ENCODE measurements around the gene CALCB.

CALCB gene

GRCh38 chr11:15075162-15075526, 1.8 kb downstream of the CALCB start:
- Histone ChIP-seq H3K9me3 (ENCODE audit: insufficient read depth, low read depth, low read length) (no peaks in the 10 kb centered on the region; the same call in 1 of the 2 replicates), H3K27me3 (ENCODE audit: insufficient read depth, low read length) (peaks cover 36% of the 10 kb centered on the region), H3K9ac (ENCODE audit: low read depth, low read length) (no peak overlapping the region), H3K36me3 (ENCODE audit: insufficient read depth, low read depth, low read length) (no peaks in the 10 kb centered on the region), H3K4me1 (ENCODE audit: insufficient read depth, low read length) (peaks cover 5% of the 10 kb centered on the region; the same call in 1 of the 2 replicates), H3K27ac (ENCODE audit: low read length) (no peak overlapping the region), H3K4me3 (ENCODE audit: low read length) (no peak overlapping the region)

GRCh38 chr11:15091175-15091574, 17.8 kb downstream of the CALCB start:
- Histone ChIP-seq H3K36me3 (ENCODE audit: insufficient read depth, low read depth, low read length) (no peaks in the 10 kb centered on the region), H3K9me3 (ENCODE audit: insufficient read depth, low read depth, low read length) (no peaks in the 10 kb centered on the region), H3K27me3 (ENCODE audit: insufficient read depth, low read length) (no peaks in the 10 kb centered on the region), H3K4me1 (ENCODE audit: insufficient read depth, low read length) (no peaks in the 10 kb centered on the region), H3K4me3 (ENCODE audit: low read length) (no peak overlapping the region), H3K27ac (ENCODE audit: low read length) (no peak overlapping the region), H3K9ac (ENCODE audit: low read depth, low read length) (no peak overlapping the region)

- no peak overlapping the region for H3K27ac ChIP-seq (ENCODE audit: low read length)
Observed at GRCh38 chr11:15091625-15092024, 18.2 kb downstream of the CALCB start.

GRCh38 chr11:15093432-15093831, 20.0 kb downstream of the CALCB start:
- Histone ChIP-seq H3K9ac (ENCODE audit: low read depth, low read length) (no peak overlapping the region), H3K27me3 (ENCODE audit: insufficient read depth, low read length) (no peaks in the 10 kb centered on the region), H3K36me3 (ENCODE audit: insufficient read depth, low read depth, low read length) (no peaks in the 10 kb centered on the region), H3K4me1 (ENCODE audit: insufficient read depth, low read length) (no peaks in the 10 kb centered on the region), H3K4me3 (ENCODE audit: low read length) (no peak overlapping the region), H3K9me3 (ENCODE audit: insufficient read depth, low read depth, low read length) (no peaks in the 10 kb centered on the region), H3K27ac (ENCODE audit: low read length) (no peak overlapping the region)

More at GRCh38 chr11:15091625-15092024, 18.2 kb downstream of the CALCB start:
- no peak overlapping the region for H3K9ac ChIP-seq (ENCODE audit: low read depth, low read length)
- no peaks in the 10 kb centered on the region for H3K36me3 ChIP-seq (ENCODE audit: insufficient read depth, low read depth, low read length)
- H3K4me3 ChIP-seq (ENCODE audit: low read length): no peak overlapping the region
- H3K27me3 ChIP-seq (ENCODE audit: insufficient read depth, low read length): no peaks in the 10 kb centered on the region
- no peaks in the 10 kb centered on the region for H3K9me3 ChIP-seq (ENCODE audit: insufficient read depth, low read depth, low read length)
- no peaks in the 10 kb centered on the region for H3K4me1 ChIP-seq (ENCODE audit: insufficient read depth, low read length)

GRCh38 chr11:15095736-15096228, 22.4 kb downstream of the CALCB start:
- H3K27ac ChIP-seq (ENCODE audit: low read length): no peak overlapping the region
- no peaks in the 10 kb centered on the region for H3K27me3 ChIP-seq (ENCODE audit: insufficient read depth, low read length)
- H3K36me3 ChIP-seq (ENCODE audit: insufficient read depth, low read depth, low read length): no peaks in the 10 kb centered on the region
- H3K9ac ChIP-seq (ENCODE audit: low read depth, low read length): no peak overlapping the region
- no peaks in the 10 kb centered on the region for H3K4me1 ChIP-seq (ENCODE audit: insufficient read depth, low read length)
- no peaks in the 10 kb centered on the region for H3K9me3 ChIP-seq (ENCODE audit: insufficient read depth, low read depth, low read length)
- no peak overlapping the region for H3K4me3 ChIP-seq (ENCODE audit: low read length)

GRCh38 chr11:15097411-15097810, 24.0 kb downstream of the CALCB start:
- Histone ChIP-seq H3K27me3 (ENCODE audit: insufficient read depth, low read length) (no peaks in the 10 kb centered on the region), H3K4me1 (ENCODE audit: insufficient read depth, low read length) (no peaks in the 10 kb centered on the region), H3K36me3 (ENCODE audit: insufficient read depth, low read depth, low read length) (no peaks in the 10 kb centered on the region), H3K9ac (ENCODE audit: low read depth, low read length) (no peak overlapping the region), H3K9me3 (ENCODE audit: insufficient read depth, low read depth, low read length) (no peaks in the 10 kb centered on the region), H3K4me3 (ENCODE audit: low read length) (no peak overlapping the region), H3K27ac (ENCODE audit: low read length) (no peak overlapping the region)

- Histone ChIP-seq H3K36me3 (ENCODE audit: insufficient read depth, low read depth, low read length) (no peaks in the 10 kb centered on the region), H3K4me3 (ENCODE audit: low read length) (no peak overlapping the region), H3K27ac (ENCODE audit: low read length) (no peak overlapping the region), H3K9ac (ENCODE audit: low read depth, low read length) (no peak overlapping the region), H3K4me1 (ENCODE audit: insufficient read depth, low read length) (no peaks in the 10 kb centered on the region), H3K27me3 (ENCODE audit: insufficient read depth, low read length) (no peaks in the 10 kb centered on the region), H3K9me3 (ENCODE audit: insufficient read depth, low read depth, low read length) (no peaks in the 10 kb centered on the region)
Observed at GRCh38 chr11:15099267-15099666, 25.9 kb downstream of the CALCB start.

GRCh38 chr11:15101072-15101709, 27.8 kb downstream of the CALCB start:
- no peaks in the 10 kb centered on the region for H3K4me1 ChIP-seq (ENCODE audit: insufficient read depth, low read length)
- H3K36me3 ChIP-seq (ENCODE audit: insufficient read depth, low read depth, low read length): no peaks in the 10 kb centered on the region
- no peaks in the 10 kb centered on the region for H3K27me3 ChIP-seq (ENCODE audit: insufficient read depth, low read length)
- H3K27ac ChIP-seq (ENCODE audit: low read length): no peak overlapping the region
- H3K9ac ChIP-seq (ENCODE audit: low read depth, low read length): no peak overlapping the region
- H3K4me3 ChIP-seq (ENCODE audit: low read length): no peak overlapping the region
- H3K9me3 ChIP-seq (ENCODE audit: insufficient read depth, low read depth, low read length): no peaks in the 10 kb centered on the region

- no peak overlapping the region for H3K9ac ChIP-seq (ENCODE audit: low read depth, low read length)
- H3K4me1 ChIP-seq (ENCODE audit: insufficient read depth, low read length): no peaks in the 10 kb centered on the region
- no peak overlapping the region for H3K27ac ChIP-seq (ENCODE audit: low read length)
- H3K9me3 ChIP-seq (ENCODE audit: insufficient read depth, low read depth, low read length): no peaks in the 10 kb centered on the region
- no peaks in the 10 kb centered on the region for H3K27me3 ChIP-seq (ENCODE audit: insufficient read depth, low read length)
- no peaks in the 10 kb centered on the region for H3K36me3 ChIP-seq (ENCODE audit: insufficient read depth, low read depth, low read length)
- no peak overlapping the region for H3K4me3 ChIP-seq (ENCODE audit: low read length)
Observed at GRCh38 chr11:15104166-15104565, 30.8 kb downstream of the CALCB start.

GRCh38 chr11:15106201-15106965, 33.0 kb downstream of the CALCB start:
- Histone ChIP-seq H3K9me3 (ENCODE audit: insufficient read depth, low read depth, low read length) (no peaks in the 10 kb centered on the region), H3K27me3 (ENCODE audit: insufficient read depth, low read length) (no peaks in the 10 kb centered on the region), H3K27ac (ENCODE audit: low read length) (no peak overlapping the region), H3K36me3 (ENCODE audit: insufficient read depth, low read depth, low read length) (no peaks in the 10 kb centered on the region), H3K4me1 (ENCODE audit: insufficient read depth, low read length) (no peaks in the 10 kb centered on the region), H3K4me3 (ENCODE audit: low read length) (no peak overlapping the region), H3K9ac (ENCODE audit: low read depth, low read length) (no peak overlapping the region)

GRCh38 chr11:15107730-15108515, 34.5 kb downstream of the CALCB start:
- Histone ChIP-seq H3K4me1 (ENCODE audit: insufficient read depth, low read length) (no peaks in the 10 kb centered on the region), H3K9ac (ENCODE audit: low read depth, low read length) (no peak overlapping the region), H3K9me3 (ENCODE audit: insufficient read depth, low read depth, low read length) (no peaks in the 10 kb centered on the region), H3K27me3 (ENCODE audit: insufficient read depth, low read length) (peaks cover 4% of the 10 kb centered on the region), H3K27ac (ENCODE audit: low read length) (no peak overlapping the region), H3K4me3 (ENCODE audit: low read length) (no peak overlapping the region), H3K36me3 (ENCODE audit: insufficient read depth, low read depth, low read length) (no peaks in the 10 kb centered on the region)
